ENCODE measurements around the gene CXCL9.
A peak's percentile ranks its signal among the peaks of the same experiment; 100 is the strongest.
"Not testable (repeated sequence)": the region's sequence is repeated elsewhere in the genome, so short reads cannot be mapped to it uniquely, and the experiment has no call there.

CXCL9 gene

DNA sequence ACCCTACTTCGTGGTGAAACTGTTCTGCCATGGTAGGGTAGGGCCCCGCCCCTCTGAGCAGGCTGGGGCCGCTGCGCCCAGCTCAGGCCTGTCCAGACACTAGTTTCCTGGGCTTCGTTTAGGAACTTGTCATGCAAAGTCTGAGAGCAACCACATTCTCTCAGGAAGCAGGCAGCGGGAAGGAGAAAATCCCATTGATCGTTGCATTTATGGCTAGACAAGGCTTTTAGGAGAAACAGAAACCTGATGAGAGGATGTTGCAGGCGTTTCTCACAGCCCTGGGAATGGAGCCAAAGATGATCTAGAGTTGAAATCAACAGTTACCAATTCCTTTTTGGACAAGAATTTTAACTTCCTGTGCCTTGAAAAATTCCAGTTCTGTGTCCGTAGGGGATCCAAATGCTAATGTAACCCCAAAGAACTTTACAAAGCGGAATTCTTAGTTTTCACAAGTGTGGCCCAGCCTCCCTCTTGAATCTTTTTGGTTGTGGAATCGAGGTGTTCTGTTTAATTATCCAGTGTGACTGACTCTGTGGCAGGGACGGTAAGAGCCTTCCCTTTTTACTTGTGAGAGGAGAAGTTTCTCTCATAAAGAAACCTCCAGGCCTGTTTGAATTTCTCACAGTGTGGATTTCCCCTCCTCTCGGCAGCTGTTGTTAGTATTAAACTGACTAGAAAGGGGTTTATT lies 4.5 kb upstream of the CXCL9 start:
- no peak for DNase-seq (ENCODE audit: low read depth)

GRCh38 chr4:76011018-76011670 lies 3.8 kb upstream of the CXCL9 start:
- no peak for DNase-seq (ENCODE audit: low read depth)

- DNase-seq (ENCODE audit: low read depth), result no peak
These were observed 3.3 kb upstream of the CXCL9 start for GRCh38 chr4:76010576-76010975.

DNA sequence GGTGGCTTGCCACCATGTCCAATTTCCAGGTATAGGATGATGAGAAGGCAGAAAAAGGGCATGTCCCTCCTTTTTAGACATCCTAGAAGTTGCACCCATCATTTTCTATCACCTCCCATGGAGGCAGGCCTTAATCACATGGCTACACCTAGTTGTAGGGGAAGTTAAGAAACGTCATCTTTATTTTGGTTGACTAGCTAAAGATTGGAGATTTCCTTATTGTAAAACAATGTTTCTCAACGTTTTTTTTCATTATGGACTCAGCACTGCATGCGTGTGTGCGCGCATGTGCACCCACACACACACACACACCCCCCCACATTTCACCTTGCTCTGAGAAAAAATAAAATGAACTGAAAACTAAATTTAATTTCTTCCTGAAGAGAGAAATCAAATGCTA lies 2.0 kb upstream of the CXCL9 start:
- DNase-seq (ENCODE audit: low read depth), result no peak

DNA sequence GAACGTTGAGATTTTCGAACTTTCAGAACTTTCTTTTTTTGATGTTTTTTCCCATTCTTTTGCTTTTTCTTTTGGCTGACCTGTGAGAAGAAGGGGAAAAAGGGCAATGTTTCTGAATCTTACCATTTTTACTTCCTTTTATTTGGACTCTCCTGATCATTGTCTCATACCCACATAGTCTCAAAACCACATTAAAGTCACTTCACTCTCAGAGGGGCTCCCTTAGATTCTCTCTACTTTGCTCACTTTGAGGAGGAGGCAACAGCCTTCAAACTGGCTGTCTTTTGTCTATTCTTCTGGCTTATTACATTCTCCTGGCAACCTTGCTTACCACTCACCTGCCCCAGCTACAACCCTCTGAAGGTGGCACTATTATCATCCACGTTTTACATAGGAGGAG lies 3.7 kb downstream of the CXCL9 start:
- DNase-seq (ENCODE audit: low read depth), result no peak

GRCh38 chr4:76003035-76003434 lies 4.3 kb downstream of the CXCL9 start:
- no peak for DNase-seq (ENCODE audit: low read depth)

GRCh38 chr4:76002176-76002575 lies 5.1 kb downstream of the CXCL9 start:
- DNase-seq (ENCODE audit: low read depth), result no peak

- no peak for DNase-seq (ENCODE audit: low read depth)
These were observed 5.6 kb downstream of the CXCL9 start for GRCh38 chr4:76001700-76002099.

DNA sequence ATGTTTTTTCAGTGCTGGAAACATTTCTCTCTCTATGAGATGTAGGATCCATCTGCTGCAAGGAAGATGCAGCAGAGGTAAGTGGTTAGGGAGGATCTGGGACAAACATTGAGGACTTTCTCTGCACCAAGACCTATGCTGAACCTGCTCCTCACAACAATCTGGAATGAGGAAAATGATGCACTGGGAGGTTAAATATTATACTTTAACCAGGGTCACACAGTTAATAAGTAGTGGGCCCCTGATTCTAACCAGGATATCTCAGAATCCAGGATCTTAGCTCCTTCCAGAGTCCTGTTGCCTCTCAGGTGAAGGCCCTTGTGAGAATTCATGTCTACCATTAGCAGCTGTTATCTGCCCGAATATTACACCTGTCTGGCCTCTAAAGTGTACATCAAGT lies 7.0 kb downstream of the CXCL9 start:
- DNase-seq (ENCODE audit: low read depth), result no peak

DNA sequence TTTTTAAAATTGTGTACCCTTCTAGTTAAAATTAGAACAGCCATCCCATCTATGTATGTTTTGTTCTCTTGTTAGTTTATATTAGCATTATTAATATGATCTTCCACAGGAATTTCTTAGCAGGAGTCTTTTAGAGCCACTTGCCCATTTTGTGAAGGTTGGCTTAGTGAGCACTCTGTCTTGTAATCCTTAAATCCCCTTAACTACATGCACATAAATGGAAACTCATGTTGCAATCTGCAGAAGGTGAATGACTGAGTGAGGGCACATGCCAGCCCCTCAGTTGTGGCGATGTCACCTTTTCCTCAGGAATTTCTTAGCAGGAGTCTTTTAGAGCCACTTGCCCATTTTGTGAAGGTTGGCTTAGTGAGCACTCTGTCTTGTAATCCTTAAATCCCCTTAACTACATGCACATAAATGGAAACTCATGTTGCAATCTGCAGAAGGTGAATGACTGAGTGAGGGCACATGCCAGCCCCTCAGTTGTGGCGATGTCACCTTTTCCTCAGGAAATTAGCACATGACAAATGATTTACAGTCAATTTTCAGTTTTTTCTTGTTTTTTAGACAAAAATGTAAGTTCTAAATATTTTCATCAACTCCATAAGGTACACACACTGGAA lies 8.7 kb downstream of the CXCL9 start:
- not testable (repeated sequence) for DNase-seq (ENCODE audit: low read depth)

GRCh38 chr4:75997946-75998345 lies 9.4 kb downstream of the CXCL9 start:
- no peak for DNase-seq (ENCODE audit: low read depth)

GRCh38 chr4:75997081-75997480 lies 10.2 kb downstream of the CXCL9 start:
- DNase-seq (ENCODE audit: low read depth), result no peak

DNA sequence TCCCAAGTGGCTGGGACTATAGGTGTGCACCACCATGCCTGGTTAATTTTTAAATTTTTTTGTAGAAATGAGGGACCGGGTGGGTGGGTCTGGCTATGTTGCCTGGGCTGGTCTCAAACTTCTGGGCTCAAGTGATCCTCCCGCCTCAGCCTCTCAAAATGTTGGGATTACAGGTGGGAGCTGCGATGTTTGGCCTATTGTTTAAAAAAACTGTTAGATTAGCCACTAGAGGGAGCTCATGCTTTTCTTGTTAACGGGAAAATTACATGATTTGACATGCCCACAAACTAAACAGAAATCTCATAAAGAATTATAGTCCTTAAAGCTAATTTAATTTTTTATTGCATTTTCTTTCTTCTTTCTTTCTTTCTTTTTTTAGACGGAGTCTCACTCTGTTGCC lies 11.6 kb downstream of the CXCL9 start:
- DNase-seq (ENCODE audit: low read depth), result peak; percentile 53

DNA sequence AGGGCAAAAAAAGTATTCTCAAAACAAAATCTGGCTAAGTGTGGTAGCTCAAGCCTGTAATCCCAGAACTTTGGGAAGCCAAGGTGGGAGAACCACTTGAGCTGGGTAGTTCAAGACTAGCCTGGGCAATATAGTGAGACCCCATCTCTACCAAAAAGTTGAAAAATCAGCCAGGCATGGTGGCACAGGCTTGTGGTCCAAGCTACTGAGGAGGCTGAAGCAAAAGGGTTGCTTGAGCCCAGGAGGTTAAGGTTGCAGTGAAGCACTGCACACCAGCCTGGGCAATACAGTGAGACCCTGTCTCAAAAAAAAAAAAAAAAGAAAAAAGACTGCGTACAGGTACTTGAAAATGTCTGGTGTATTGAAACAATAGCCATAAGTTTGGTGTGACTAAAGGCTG lies 14.8 kb downstream of the CXCL9 start:
- DNase-seq (ENCODE audit: low read depth), result no peak

DNA sequence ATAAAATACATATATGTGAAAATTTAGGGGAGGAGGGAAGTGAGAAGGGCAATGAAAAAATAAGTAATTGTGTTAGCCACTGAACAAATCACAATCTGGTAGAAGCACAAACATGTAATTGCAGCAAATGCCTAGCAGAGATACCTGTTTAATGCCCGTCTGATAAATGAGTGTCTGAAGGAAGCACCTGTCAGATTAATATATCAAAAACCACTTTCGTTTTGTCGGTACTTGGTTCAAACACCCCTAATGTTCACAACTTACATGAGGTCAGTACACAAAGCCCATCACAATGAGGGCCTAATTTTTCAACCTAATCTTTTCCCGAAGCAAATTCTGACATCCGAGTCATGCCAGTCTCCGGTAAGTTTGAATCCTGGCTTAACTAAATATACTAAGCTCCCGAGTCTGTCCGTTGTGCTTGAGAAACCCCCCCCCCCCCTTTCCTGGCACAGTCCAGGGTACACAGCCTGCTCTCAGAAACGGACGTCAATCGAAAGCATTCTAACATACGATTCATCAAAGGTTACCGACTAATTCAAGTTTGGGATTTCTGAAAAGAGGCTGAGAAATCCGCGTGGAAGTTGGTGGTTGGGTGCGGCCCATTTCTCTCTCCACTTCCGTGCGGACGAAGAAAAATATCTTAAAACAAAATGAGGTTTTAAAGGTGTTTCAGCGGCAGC lies 17.3 kb downstream of the CXCL9 start:
- DNase-seq (ENCODE audit: low read depth), result no peak

- peak; percentile 94 for DNase-seq (ENCODE audit: low read depth)
These were observed 22.2 kb downstream of the CXCL9 start for GRCh38 chr4:75985116-75985515.

- DNase-seq (ENCODE audit: low read depth), result no peak
These were observed 26.7 kb downstream of the CXCL9 start for GRCh38 chr4:75980576-75980975.

DNA sequence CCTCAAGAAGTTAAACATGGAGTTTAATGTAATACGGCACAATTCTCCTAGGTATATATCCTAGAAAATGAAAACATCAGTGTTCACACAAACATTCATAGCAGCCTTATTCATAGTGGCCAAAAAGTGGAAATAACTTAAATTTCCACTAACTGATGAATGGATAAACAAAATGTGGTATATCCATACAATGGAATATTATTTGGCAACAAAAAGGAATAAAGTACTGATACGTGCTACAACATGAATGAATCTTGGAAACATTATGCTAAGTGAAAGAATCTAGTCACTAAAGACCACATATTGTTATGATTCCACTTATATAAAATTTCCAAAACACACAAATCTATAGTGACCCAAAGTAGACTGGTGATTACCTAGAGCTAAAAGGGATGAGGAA lies 31.1 kb downstream of the CXCL9 start:
- no peak for DNase-seq (ENCODE audit: low read depth)

DNA sequence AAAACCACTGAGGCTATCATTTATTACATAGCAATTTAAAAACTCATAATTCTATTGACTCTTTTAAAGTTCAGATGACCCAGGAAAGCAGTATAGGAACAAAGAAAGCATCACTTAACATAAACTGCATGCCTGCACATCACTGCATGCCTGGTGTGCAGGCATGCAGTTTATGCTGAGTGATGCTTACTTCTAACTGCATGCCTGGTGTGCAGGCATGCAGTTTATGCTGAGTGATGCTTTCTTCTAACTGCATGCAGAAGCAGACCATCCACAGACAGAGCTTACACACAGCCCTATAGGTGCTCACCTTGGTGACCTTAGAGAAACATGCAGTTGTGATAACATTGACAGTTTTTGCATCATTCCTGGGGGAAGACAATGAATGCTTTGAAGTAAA lies 33.5 kb downstream of the CXCL9 start:
- no peak for DNase-seq (ENCODE audit: low read depth)

DNA sequence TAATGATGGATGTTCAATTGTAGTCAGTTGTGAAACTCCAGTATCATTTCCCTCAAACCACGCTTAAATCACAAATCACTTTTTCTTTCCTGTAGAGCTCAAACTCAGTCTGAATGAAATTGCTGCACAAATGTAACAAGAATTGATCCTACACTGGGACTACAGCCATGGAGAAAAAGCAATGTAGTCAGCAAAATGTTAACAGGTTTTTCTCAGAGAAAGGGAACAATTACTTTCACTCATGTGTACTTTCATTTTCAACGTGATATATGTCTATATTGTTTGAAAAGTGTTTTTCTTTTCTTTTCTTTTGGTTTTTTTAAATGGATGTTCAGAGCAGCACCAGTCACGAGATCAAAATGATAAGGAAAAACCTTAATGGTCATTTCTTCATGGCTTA lies 39.2 kb downstream of the CXCL9 start:
- DNase-seq (ENCODE audit: low read depth), result no peak

GRCh38 chr4:75963558-75963957 lies 43.8 kb downstream of the CXCL9 start:
- no peak for DNase-seq (ENCODE audit: low read depth)

DNA sequence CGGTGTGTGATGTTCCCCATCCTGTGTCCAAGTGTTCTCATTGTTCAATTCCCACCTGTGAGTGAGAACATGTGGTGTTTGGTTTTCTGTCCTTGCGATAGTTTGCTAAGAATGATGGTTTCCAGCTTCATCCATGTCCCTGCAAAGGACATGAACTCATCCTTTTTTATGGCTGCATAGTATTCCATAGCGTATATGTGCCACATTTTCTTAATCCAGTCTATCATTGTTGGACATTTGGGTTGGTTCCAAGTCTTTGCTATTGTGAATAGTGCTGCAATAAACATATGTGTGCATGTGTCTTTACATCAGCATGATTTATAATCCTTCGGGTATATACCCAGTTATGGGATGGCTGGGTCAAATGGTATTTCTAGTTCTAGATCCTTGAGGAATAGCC lies 45.2 kb downstream of the CXCL9 start:
- not testable (repeated sequence) for DNase-seq (ENCODE audit: low read depth)

GRCh38 chr4:75958546-75958945 lies 48.8 kb downstream of the CXCL9 start:
- DNase-seq (ENCODE audit: low read depth), result peak; percentile 43
